Measurements from ENCODE around the gene LSM12.
A peak's percentile ranks its signal among the peaks of the same experiment; 100 is the strongest.

The LSM12 gene

GRCh38 chr17:44075598-44076293 is 9.3 kb upstream of the LSM12 start:
- no peak for DNase-seq

DNA sequence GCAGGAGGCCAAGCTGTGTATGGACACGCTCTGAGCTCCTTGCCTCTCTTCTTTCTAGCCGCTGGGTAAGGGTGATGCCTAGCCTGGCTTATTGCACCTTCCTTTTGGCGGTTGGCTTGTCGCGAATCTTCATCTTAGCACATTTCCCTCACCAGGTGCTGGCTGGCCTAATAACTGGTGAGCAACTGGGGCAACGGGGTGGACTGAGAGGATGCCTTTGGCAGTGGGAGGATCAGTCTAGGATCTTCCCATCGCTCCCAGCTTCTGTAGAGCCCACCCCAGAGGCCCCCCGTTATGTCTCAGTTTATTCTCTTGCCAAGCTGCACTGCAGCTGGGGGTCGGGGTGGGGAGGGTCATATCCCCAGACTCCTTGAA is 8.4 kb upstream of the LSM12 start:
- no peak for DNase-seq

- DNase-seq, result no peak
Observed at GRCh38 chr17:44074231-44074910, 7.9 kb upstream of the LSM12 start.

DNA sequence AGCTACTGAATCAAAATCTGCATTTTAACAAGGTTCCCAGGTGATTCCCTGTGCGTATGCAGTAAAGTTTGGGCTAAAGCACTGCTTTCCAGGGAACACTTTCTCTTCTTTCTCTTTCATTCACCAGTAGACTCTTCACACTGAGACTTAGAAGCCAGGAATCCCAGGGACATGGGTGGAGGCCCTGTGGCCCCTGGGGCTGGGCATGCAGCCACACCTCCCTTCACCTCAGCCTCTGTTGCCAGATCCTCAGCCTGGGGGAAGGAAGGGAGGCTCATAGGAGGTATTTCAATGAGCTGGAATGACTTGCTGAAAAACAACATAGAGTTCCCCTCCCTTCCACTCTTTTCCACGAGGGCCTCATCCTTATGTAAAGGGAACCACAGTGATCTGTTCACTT is 5.3 kb upstream of the LSM12 start:
- DNase-seq, result no peak

DNA sequence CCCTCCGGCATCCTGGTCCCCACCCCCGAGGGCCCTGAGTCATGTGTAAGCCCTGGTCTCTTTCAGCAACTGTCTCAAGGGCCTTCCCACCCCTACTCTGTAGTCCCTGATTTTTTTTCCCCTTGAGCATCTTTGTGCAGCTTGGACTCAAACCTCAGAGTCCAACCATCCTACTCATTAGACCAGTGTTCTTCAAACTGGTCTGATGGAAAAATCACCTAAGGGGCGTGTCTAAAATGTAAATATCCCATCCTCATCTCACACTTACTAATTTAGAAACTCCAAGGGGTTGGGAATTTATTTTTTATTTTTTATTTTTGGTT is 4.7 kb upstream of the LSM12 start:
- DNase-seq, result no peak

- peak; percentile 97 for DNase-seq
Observed at GRCh38 chr17:44070455-44071197, 4.2 kb upstream of the LSM12 start, which contains the start of gene G6PC3. Gene G6PC3, plus strand, starts transcription at chr17:44070735. Its CDS starts 231 bp downstream, at chr17:44070966.

GRCh38 chr17:44069974-44070454 is 3.5 kb upstream of the LSM12 start:
- peak; percentile 37 for DNase-seq

DNA sequence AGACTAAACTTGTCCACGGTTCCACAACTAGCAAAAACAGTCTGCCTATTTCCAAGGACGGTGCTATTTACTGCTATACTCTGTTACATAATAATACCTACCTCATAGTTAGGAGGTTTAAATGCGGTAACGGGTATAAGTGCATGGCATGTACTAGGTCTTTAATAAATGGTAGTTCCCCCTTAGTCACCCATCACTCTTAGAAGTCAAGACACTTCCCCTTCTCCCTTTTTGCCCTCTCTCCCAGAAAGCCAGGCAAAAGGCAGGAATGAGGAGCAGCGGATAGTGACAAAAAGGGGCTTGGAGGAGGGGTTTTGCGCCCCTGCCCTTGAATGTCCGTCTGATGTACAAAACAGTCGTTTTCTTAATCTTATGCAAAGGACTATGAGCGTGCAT is 1.1 kb upstream of the LSM12 start:
- DNase-seq, result peak; percentile 16

DNA sequence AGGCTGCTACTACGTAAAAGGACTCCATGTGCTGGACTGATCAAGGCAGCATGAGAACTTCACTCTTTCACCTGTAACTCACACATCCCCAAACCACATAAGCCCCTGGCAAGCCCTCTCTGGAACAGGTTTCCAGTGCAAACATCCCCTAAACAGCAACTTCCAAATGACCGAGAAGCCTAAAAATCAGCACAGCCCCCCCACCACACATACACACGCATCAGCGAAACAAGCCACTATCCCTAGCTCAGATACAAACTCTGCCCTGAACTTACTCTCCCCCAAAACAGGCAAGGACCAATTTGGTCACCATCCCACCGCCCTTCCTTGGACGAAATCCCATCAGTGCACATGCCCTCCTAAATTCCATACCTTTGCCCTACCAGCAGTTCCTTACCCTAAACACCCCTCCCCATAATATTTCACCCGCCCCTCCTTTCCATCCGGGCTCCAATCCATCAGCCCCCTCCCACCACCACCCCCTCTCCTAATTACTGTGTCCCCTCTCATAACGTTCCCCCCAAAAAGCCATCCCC is 735 bp downstream of the LSM12 start:
- DNase-seq, result no peak

- peak; percentile 14 for DNase-seq
Observed at GRCh38 chr17:44063704-44064639, 2.5 kb downstream of the LSM12 start.

DNA sequence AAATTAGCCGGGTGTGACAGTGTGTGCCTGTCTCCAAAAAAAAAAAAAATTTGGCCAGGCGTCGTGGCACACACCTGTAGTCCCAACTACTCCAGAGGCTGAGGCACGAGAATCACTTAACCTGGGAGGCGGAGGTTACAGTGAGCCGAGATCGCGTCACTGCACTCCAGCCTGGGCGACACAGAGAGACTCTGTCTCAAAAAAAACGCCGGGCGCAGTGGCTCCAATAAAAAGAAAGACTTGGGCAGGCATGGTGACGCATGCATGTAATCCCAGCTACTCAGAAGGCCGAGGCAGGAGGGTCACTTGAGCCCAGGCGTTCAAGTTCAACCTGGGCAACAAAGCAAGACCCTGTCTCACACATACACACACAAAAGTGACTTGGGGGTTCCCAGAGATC is 3.6 kb downstream of the LSM12 start:
- DNase-seq, result no peak

DNA sequence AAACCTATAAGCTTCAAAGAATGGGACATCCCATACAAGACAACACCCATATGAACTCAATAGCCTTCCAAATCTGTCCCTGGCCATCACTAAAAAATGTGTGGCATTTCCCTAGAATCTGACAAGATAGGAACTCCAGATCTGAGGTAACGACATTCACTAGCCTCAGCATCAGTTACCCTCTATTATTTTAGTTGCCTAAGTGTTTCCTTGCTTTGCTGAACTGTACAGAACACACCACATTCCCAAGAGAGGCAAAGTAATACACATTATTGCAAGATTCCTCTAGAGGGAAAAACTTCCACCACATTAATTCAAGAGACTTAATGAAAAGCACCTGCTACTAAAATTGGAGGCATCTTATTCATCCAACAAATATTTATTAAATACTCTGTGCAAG is 5.0 kb downstream of the LSM12 start:
- no peak for DNase-seq

DNA sequence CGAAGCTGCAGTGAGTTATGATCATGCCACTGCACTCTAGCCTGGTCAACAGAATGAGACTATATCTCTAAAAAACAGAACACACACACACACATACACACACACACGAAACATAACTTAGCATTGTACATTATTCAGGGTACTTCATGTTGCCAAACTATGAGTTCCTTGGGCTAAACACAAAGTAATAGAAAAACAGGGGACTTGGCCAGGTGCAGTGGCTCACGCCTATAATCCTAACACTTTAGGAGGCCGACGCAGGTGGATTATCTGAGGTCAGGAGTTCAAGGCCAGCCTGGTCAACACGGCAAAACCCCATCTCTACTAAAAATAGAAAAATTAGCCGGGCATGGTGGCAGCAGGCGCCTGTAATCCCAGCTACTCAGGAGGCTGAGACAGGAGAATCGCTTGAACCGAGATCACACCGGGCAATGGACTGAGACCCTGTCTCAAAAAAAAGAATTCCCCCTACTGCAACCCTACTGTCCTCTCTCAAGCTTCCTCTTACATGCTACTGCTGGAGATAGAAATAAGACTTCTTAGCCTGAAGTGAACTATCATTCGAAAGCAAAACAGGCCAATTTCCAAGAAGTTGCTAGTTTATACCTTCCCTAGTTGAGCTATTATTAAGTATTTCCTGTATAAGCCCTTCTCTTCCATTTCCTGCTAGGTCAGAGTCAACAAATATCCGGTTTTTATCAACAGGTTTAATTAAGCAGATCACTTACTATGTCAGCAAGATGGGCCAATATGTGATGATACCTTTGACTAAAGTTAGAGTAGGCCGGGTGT is 7.2 kb downstream of the LSM12 start:
- no peak for DNase-seq

- DNase-seq, result no peak
Observed at GRCh38 chr17:44053125-44053872, 13.2 kb downstream of the LSM12 start.

DNA sequence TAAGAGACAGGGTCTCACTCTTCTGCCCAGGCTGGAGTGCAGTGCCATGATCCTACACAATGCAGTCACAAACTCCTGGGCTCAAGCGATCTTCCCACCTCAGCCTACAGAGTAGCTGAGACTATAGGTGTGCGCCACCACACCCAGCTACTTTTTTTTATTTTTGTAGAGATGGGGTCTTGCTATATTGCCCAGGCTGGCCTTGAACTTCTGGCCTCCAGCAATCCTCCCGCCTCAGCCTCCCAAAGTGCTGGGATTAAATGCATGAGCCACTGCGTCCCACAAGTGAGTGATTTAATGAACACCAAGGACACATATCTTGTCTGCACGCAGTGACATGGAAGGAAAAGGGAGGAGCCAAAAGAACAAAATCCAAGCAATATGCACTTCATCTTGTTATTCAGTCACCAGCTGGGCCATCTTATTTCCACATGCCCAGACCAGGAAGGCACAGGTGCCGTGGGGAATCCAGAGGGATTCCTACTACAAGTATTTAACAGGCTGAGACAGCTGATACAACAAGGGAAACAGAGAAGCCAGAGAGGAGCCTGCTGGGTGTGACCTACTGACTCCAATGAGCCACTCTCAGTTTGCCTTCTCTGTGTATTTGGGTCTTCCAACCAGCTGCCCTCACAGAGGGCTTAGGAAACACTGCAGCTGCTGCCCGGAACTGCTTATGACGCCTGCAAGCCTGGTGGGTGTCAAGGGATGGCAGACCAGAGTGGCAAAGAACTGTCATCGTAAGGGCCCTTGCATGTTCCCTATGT is 17.0 kb downstream of the LSM12 start:
- no peak for DNase-seq

DNA sequence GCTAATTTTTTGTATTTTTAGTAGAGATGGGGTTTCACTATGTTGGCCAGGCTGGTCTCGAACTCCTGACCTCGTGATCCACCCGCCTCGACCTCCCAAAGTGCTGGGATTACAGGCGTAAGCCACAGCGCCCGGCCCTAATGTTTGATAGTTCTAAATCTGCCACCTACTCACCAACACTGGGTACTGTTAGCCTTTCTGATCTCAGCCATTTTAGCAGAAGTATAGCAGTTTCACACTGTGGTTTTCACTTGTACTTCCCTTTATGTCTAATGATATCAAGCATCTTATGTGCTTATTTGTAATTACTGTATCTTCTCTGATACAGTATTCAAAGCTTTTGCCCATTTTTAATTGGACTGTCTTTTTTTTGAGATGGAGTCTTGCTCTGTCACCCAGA is 19.6 kb downstream of the LSM12 start:
- peak; percentile 71 for DNase-seq

GRCh38 chr17:44045486-44045885 is 21.0 kb downstream of the LSM12 start:
- no peak for DNase-seq

DNA sequence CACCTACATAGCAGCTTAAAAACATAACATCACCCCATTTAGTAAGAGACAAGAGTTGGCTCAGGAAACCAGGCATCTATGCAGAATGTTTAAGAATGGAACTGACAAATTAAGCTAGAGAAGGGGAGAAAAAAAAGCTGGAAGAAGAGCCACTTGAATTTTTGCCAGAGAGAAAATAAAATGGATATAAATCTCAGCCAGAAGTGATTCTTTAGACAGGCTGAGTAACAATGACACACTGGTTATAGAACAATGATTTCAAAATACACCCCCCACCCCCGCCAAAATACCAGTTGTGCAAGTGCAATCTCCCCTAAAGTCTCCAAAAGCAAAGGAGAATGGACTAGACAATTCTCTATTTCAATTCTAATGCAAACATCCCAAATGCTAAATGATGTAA is 22.4 kb downstream of the LSM12 start:
- DNase-seq, result peak; percentile 7

- peak; percentile 21 for DNase-seq
Observed at GRCh38 chr17:44043272-44043696, 23.2 kb downstream of the LSM12 start.
